Measurements from ENCODE around the gene NLRP10.
A peak's percentile ranks its signal among the peaks of the same experiment; 100 is the strongest.

NLRP10 gene

GRCh38 chr11:7973011-7973410, 7.8 kb upstream of the NLRP10 start:
- no peak for FAIRE-seq

GRCh38 chr11:7971846-7972245, 6.6 kb upstream of the NLRP10 start:
- FAIRE-seq: no peak

- no peak for FAIRE-seq
Observed at GRCh38 chr11:7969756-7970646, 4.8 kb upstream of the NLRP10 start.

DNA sequence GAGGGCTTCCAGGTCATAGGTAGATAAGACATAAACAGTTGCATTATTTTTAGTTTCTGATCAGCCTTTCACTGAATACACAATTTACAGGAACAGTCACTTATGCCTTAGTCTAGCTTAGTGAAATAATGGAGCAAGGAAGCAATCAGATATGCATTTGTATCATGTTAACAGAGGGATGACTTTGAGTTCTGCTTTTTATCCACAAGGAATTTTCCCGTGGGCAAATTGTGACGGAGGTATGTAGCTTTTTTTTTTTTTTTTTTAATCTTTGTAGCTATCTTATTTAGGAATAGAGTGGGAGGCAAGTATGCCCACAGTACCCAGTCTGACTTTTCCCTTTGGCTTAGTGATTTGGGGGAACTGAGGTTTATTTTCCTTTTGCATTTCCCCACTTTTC, 3.4 kb upstream of the NLRP10 start:
- no peak for FAIRE-seq

GRCh38 chr11:7967826-7968225, 2.6 kb upstream of the NLRP10 start:
- FAIRE-seq: no peak

DNA sequence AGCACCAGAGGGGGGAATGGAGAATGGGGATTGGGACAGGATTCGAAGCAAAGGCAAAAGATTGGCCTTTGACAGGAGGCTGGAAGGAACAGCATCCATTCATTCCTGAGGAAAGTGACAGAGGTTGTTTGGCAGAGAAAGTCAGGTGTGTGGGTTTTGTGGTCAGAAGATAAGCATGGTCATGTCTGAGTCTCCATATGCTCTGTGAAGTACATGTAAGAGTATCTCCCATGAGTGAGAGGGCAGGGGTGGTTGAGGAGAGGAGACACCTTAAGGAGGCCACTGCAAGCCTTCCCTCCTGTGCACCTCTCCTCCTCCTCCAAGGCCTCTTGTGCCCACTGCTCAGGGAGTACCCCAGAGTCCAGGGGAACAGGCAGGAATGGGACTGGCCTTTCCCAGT, 1.9 kb upstream of the NLRP10 start:
- no peak for FAIRE-seq

DNA sequence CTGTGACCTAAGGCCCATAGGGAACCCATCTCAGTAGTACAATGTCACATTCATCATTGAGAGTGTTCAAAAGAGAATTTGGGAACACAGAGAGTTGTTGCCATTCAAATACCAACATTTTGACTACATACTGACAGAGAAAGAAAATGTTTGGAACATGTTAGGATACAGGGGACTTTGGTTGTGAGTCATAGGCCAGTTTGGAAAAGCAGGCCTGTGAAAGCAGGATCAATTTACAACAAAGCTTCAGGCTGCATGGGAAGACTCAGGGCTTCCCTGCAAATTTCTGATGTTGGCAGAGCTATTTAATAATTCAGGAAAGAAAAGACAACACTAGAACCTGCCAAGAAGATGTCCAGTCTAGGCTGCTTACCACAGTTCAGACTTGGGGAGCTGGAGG, 374 bp downstream of the NLRP10 start:
- FAIRE-seq: no peak

DNA sequence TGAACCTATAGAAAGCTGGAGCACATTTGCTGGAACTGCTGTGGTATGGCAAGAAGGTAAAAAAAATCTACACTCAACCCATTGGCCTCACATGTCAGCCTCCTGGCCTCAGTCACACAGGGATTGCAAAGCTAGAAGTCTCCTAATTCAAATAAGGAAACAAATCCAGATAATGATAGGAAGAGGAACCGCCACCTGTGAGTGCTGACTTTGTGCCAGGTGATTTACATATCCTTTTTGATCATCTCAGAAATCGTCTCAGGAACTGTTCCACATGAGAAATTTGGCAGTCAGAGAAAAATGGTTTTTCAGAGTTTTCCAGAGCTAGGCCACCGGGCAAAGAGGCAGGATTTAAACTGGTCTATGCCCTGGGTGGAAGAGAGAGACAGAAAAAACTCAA, 986 bp downstream of the NLRP10 start:
- no peak for FAIRE-seq

GRCh38 chr11:7955191-7955590, 10.1 kb downstream of the NLRP10 start:
- peak; percentile 37 for FAIRE-seq

DNA sequence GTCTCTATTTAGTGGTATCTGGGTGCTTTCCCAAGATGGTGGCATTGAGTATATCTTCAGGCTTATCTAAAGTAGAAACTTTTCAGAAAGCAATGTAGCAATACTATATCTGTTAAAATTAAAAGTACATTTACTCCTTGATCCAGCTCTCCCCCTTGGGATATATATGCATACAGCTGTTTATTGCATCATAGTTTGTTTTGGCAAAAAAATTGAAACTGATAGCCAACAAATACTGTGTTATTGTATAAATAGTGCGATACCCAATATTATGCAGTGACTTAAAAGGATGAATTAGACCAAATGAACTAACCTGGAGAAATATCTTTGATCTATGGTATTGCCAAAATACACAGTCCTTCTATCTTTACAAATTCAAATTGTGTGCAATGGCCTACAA, 15.3 kb downstream of the NLRP10 start:
- FAIRE-seq: no peak

GRCh38 chr11:7944123-7944522, 21.1 kb downstream of the NLRP10 start:
- no peak for FAIRE-seq

- no peak for FAIRE-seq
Observed at GRCh38 chr11:7941608-7942007, 23.6 kb downstream of the NLRP10 start, which contains the start of gene OR10A3. Gene OR10A3, minus strand, starts transcription at chr11:7941708. Its CDS starts 2,188 bp downstream, at chr11:7939520.

- no peak for FAIRE-seq
Observed at GRCh38 chr11:7941146-7941545, 24.1 kb downstream of the NLRP10 start.

DNA sequence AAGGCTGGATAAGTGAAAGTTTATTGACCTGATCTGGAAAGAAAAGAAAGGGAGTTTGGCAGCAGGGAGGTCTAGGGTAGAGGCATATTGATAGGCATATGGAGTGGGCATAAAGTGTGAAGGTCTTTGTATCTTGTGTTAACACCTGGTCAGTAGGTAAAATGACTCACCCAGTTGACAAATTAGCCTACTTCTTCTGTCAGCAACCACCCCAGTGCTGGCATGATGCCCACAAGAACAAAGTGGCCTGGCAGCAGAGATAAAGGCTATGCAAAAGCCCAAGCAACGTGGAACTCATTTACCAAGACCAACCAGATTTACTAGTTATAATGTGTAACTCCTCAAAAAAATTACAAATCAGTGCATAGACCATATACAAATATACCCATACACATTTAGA, 28.6 kb downstream of the NLRP10 start:
- FAIRE-seq: no peak

- FAIRE-seq: no peak
Observed at GRCh38 chr11:7931168-7931567, 34.1 kb downstream of the NLRP10 start, which contains the start of gene OR10A6. Gene OR10A6, minus strand, starts transcription at chr11:7931268. Its CDS starts 2,606 bp downstream, at chr11:7928662.

- no peak for FAIRE-seq
Observed at GRCh38 chr11:7927635-7928034, 37.6 kb downstream of the NLRP10 start.

- FAIRE-seq: no peak
Observed at GRCh38 chr11:7924536-7924935, 40.7 kb downstream of the NLRP10 start.

GRCh38 chr11:7918141-7918540, 47.1 kb downstream of the NLRP10 start:
- no peak for FAIRE-seq

All from G401.6 (cell line).